GM12875 (cell line): ENCODE results near the gene ODAM.

Experiments
- H3K4me3 ChIP-seq: one replicate; pipeline ENCODE4 v1.5.1; 2011; ENCODE audit warnings: low read depth, low read length, control low read depth
- CTCF ChIP-seq: IDR thresholded peaks from 2 replicates; pipeline ENCODE4 v1.5.1; 2011; ENCODE audit warnings: low read depth, mild to moderate bottlenecking, control low read depth, inconsistent platforms, low read length, moderate library complexity, borderline replicate concordance; ENCODE audit not compliant: insufficient read depth

Gene ODAM

GRCh38 chr4:70179811-70180210 lies 15.7 kb upstream of the ODAM start:
- no peak overlapping the region for H3K4me3 ChIP-seq
- TF ChIP-seq CTCF = no peak

- no peak for TF ChIP-seq CTCF
- H3K4me3 ChIP-seq = no peak overlapping the region
These were observed 13.7 kb upstream of the ODAM start for GRCh38 chr4:70181864-70182263.

GRCh38 chr4:70182517-70183167 lies 12.9 kb upstream of the ODAM start:
- no peak overlapping the region for H3K4me3 ChIP-seq
- TF ChIP-seq CTCF = no peak

GRCh38 chr4:70183168-70183939 lies 12.2 kb upstream of the ODAM start:
- TF ChIP-seq CTCF = peak; percentile 63
- H3K4me3 ChIP-seq = no peak overlapping the region

GRCh38 chr4:70183940-70184246 lies 11.6 kb upstream of the ODAM start:
- H3K4me3 ChIP-seq = no peak overlapping the region
- TF ChIP-seq CTCF = no peak

- no peak for TF ChIP-seq CTCF
- H3K4me3 ChIP-seq = no peak overlapping the region
These were observed 8.3 kb upstream of the ODAM start for GRCh38 chr4:70187216-70187615.

- no peak for TF ChIP-seq CTCF
- no peak overlapping the region for H3K4me3 ChIP-seq
These were observed 4.9 kb upstream of the ODAM start for GRCh38 chr4:70190579-70190978.
